Measurements from ENCODE around the gene KLHL22.
A peak's percentile ranks its signal among the peaks of the same experiment; 100 is the strongest.
"Not testable (repeated sequence)": the region's sequence is repeated elsewhere in the genome, so short reads cannot be mapped to it uniquely, and the experiment has no call there.

The KLHL22 gene

GRCh38 chr22:20494978-20495860, at the start of gene KLHL22:
TSS of gene KLHL22 (minus strand) at chr22:20495795. CDS start at chr22:20489211, 6,584 bp downstream.
- Histone ChIP-seq H3K27ac (peak within 1 kb of the TSS; percentile 68), H3K27me3 (ENCODE audit: control insufficient read depth, insufficient read depth, low read length) (no peaks in the 10 kb centered on the region), H3K4me3 (ENCODE audit: low read depth, low read length) (peak within 1 kb of the TSS; percentile 66), H2AFZ (peak within 1 kb of the TSS; percentile 86), H3K4me1 (no peaks in the 10 kb centered on the region), H3K4me2 (ENCODE audit: low read length) (peak within 1 kb of the TSS; percentile 94), H3K9me3 (ENCODE audit: control insufficient read depth, low read length) (no peaks in the 10 kb centered on the region), H3K79me2 (no peaks in the 10 kb centered on the region), H3K9ac (peak within 1 kb of the TSS; percentile 37), H3K36me3 (ENCODE audit: control insufficient read depth, insufficient read depth, low read length) (no peaks in the 10 kb centered on the region)
- TF ChIP-seq CTCF (IDR thresholded peaks at IDR 0.05) = no peak

- not testable (repeated sequence) for H3K27ac ChIP-seq
Observed at GRCh38 chr22:20545318-20545634, 49.7 kb upstream of the KLHL22 start.

GRCh38 chr22:20542736-20543135, 47.1 kb upstream of the KLHL22 start:
- Histone ChIP-seq H3K27ac (no peak overlapping the region), H3K9me3 (ENCODE audit: control insufficient read depth, low read length) (no peaks in the 10 kb centered on the region), H3K9ac (no peak overlapping the region), H3K27me3 (ENCODE audit: control insufficient read depth, insufficient read depth, low read length) (no peaks in the 10 kb centered on the region), H3K79me2 (peaks cover 12% of the 10 kb centered on the region), H2AFZ (no peak overlapping the region), H3K36me3 (ENCODE audit: control insufficient read depth, insufficient read depth, low read length) (no peaks in the 10 kb centered on the region), H3K4me3 (ENCODE audit: low read depth, low read length) (no peak overlapping the region), H3K4me1 (no peaks in the 10 kb centered on the region), H3K4me2 (ENCODE audit: low read length) (no peak overlapping the region)
- TF ChIP-seq CTCF (IDR thresholded peaks at IDR 0.05) = no peak

More at GRCh38 chr22:20545318-20545634, 49.7 kb upstream of the KLHL22 start:
- not testable (repeated sequence) for H3K9me3 ChIP-seq (ENCODE audit: control insufficient read depth, low read length); H3K4me1 ChIP-seq; H2AFZ ChIP-seq; H3K27me3 ChIP-seq (ENCODE audit: control insufficient read depth, insufficient read depth, low read length); H3K4me3 ChIP-seq (ENCODE audit: low read depth, low read length); H3K36me3 ChIP-seq (ENCODE audit: control insufficient read depth, insufficient read depth, low read length); H3K9ac ChIP-seq; H3K4me2 ChIP-seq (ENCODE audit: low read length)
- peaks cover 12% of the 10 kb centered on the region for H3K79me2 ChIP-seq

- no peaks in the 10 kb centered on the region for H3K27me3 ChIP-seq (ENCODE audit: control insufficient read depth, insufficient read depth, low read length)
- H3K4me3 ChIP-seq (ENCODE audit: low read depth, low read length) = no peak overlapping the region
- no peak for TF ChIP-seq CTCF (IDR thresholded peaks at IDR 0.05)
- H3K27ac ChIP-seq = no peak overlapping the region
- no peaks in the 10 kb centered on the region for H3K36me3 ChIP-seq (ENCODE audit: control insufficient read depth, insufficient read depth, low read length)
- H3K9me3 ChIP-seq (ENCODE audit: control insufficient read depth, low read length) = no peaks in the 10 kb centered on the region
- no peak overlapping the region for H2AFZ ChIP-seq
- H3K4me2 ChIP-seq (ENCODE audit: low read length) = no peak overlapping the region
- H3K9ac ChIP-seq = no peak overlapping the region
- peaks cover 17% of the 10 kb centered on the region for H3K79me2 ChIP-seq
- no peaks in the 10 kb centered on the region for H3K4me1 ChIP-seq
Observed at GRCh38 chr22:20542055-20542454, 46.5 kb upstream of the KLHL22 start.

- H3K9me3 ChIP-seq (ENCODE audit: control insufficient read depth, low read length); H3K4me2 ChIP-seq (ENCODE audit: low read length); H3K9ac ChIP-seq; H2AFZ ChIP-seq; H3K4me1 ChIP-seq; H3K4me3 ChIP-seq (ENCODE audit: low read depth, low read length); H3K27ac ChIP-seq; H3K36me3 ChIP-seq (ENCODE audit: control insufficient read depth, insufficient read depth, low read length); H3K27me3 ChIP-seq (ENCODE audit: control insufficient read depth, insufficient read depth, low read length): not testable (repeated sequence)
- H3K79me2 ChIP-seq = peaks cover 24% of the 10 kb centered on the region
Observed at GRCh38 chr22:20538875-20539274, 43.3 kb upstream of the KLHL22 start.
